ENCODE measurements around the gene TMED3. TPM values are rescaled to one million over a fixed set of nuclear protein-coding genes. Genes with fewer than 3 reads are reported as not detected.

Gene TMED3
- total and polyA plus RNA-seq, 9 of the 15 experiments (the other 6 are each of a cell fraction or from before 2014, with no cell fraction given) = 6.1 to 89.6 (median 51.4) TPM

- TF ChIP-seq XRCC5 (IDR thresholded peaks at IDR 0.05; ENCODE audit: low read depth, low read length) (no peak), ZFP1 (CRISPR knock-in tag; IDR thresholded peaks at IDR 0.05) (no peak), FOS (IDR thresholded peaks at IDR 0.05; ENCODE audit: extremely low read depth, insufficient read length) (no peak), ZNF143 (CRISPR knock-in tag; IDR thresholded peaks at IDR 0.05) (peak; percentile 64), DNMT1 (IDR thresholded peaks at IDR 0.05) (no peak), XRCC3 (IDR thresholded peaks at IDR 0.05) (no peak), ZNF445 (CRISPR knock-in tag; IDR thresholded peaks at IDR 0.05; ENCODE audit: low read depth) (no peak), MEF2D (tag; conservative IDR thresholded peaks at IDR 0.05; ENCODE audit: low read depth) (no peak), PHF21A (IDR thresholded peaks at IDR 0.05; ENCODE audit: borderline replicate concordance, low read depth) (no peak), JUN (IDR thresholded peaks at IDR 0.05; ENCODE audit: borderline replicate concordance, low read depth, low read length) (no peak), JUN (CRISPR knock-in tag; IDR thresholded peaks at IDR 0.05; ENCODE audit: borderline replicate concordance) (no peak), XRCC4 (IDR thresholded peaks at IDR 0.05; ENCODE audit: extremely low read depth, insufficient read depth, insufficient read length) (no peak), NR2F6 (CRISPR knock-in tag; IDR thresholded peaks at IDR 0.05) (no peak), TAF1 (IDR thresholded peaks at IDR 0.05; ENCODE audit: control insufficient read depth, extremely low read depth, insufficient read depth, low read length, severe bottlenecking) (peak; percentile 51), POLR2B (IDR thresholded peaks at IDR 0.05; ENCODE audit: low read depth, partially characterized antibody) (peak; percentile 68), RBM25 (IDR thresholded peaks at IDR 0.05; ENCODE audit: low read depth, low read length, severe bottlenecking) (no peak), ZNF3 (CRISPR knock-in tag; IDR thresholded peaks at IDR 0.05) (no peak)
- TF ChIP-seq, protein P1, sequence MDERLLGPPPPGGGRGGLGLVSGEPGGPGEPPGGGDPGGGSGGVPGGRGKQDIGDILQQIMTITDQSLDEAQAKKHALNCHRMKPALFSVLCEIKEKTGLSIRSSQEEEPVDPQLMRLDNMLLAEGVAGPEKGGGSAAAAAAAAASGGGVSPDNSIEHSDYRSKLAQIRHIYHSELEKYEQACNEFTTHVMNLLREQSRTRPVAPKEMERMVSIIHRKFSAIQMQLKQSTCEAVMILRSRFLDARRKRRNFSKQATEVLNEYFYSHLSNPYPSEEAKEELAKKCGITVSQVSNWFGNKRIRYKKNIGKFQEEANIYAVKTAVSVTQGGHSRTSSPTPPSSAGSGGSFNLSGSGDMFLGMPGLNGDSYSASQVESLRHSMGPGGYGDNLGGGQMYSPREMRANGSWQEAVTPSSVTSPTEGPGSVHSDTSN (CRISPR knock-in tag; IDR thresholded peaks at IDR 0.05; ENCODE audit: low read depth) = no peak
- TF ChIP-seq, protein P1 (tag; conservative IDR thresholded peaks at IDR 0.05; ENCODE audit: low read depth) = no peak
- TF ChIP-seq, protein P2, sequence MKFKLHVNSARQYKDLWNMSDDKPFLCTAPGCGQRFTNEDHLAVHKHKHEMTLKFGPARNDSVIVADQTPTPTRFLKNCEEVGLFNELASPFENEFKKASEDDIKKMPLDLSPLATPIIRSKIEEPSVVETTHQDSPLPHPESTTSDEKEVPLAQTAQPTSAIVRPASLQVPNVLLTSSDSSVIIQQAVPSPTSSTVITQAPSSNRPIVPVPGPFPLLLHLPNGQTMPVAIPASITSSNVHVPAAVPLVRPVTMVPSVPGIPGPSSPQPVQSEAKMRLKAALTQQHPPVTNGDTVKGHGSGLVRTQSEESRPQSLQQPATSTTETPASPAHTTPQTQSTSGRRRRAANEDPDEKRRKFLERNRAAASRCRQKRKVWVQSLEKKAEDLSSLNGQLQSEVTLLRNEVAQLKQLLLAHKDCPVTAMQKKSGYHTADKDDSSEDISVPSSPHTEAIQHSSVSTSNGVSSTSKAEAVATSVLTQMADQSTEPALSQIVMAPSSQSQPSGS (CRISPR knock-in tag; IDR thresholded peaks at IDR 0.05) = no peak
- TF ChIP-seq, protein P3, sequence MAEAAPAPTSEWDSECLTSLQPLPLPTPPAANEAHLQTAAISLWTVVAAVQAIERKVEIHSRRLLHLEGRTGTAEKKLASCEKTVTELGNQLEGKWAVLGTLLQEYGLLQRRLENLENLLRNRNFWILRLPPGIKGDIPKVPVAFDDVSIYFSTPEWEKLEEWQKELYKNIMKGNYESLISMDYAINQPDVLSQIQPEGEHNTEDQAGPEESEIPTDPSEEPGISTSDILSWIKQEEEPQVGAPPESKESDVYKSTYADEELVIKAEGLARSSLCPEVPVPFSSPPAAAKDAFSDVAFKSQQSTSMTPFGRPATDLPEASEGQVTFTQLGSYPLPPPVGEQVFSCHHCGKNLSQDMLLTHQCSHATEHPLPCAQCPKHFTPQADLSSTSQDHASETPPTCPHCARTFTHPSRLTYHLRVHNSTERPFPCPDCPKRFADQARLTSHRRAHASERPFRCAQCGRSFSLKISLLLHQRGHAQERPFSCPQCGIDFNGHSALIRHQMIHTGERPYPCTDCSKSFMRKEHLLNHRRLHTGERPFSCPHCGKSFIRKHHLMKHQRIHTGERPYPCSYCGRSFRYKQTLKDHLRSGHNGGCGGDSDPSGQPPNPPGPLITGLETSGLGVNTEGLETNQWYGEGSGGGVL (CRISPR knock-in tag; IDR thresholded peaks at IDR 0.05) = no peak
These were observed at the start of gene TMED3 (continued) for GRCh38 chr15:79310985-79311900.
